Measurements from ENCODE around the gene NOL4. TPM values are rescaled to one million over a fixed set of nuclear protein-coding genes. Genes with fewer than 3 reads are reported as not detected.

The NOL4 gene
- total and polyA plus RNA-seq, 2 experiments from 2014 or later: 0.52 to 0.63 TPM

DNA sequence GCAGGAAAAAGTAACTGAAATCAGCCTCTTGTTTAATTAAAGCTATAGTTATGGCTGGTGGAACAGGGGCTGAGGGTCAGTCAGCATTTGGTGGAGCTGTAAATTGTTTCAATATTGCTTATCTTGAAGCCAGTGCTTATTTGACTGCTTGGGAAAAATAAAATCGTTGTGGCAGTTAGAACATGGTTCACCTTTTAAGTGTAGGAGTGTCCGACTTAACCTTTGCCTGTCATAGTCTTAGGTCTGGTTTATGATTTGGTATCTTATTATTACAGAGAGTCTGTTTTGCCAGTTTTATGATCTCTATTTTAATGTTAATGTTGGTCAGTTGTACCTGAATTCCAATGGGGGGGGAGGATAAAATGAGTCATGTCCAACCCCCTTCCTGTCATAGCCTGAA, 27.2 kb upstream of the NOL4 start (continued):
- TF ChIP-seq, protein P1, sequence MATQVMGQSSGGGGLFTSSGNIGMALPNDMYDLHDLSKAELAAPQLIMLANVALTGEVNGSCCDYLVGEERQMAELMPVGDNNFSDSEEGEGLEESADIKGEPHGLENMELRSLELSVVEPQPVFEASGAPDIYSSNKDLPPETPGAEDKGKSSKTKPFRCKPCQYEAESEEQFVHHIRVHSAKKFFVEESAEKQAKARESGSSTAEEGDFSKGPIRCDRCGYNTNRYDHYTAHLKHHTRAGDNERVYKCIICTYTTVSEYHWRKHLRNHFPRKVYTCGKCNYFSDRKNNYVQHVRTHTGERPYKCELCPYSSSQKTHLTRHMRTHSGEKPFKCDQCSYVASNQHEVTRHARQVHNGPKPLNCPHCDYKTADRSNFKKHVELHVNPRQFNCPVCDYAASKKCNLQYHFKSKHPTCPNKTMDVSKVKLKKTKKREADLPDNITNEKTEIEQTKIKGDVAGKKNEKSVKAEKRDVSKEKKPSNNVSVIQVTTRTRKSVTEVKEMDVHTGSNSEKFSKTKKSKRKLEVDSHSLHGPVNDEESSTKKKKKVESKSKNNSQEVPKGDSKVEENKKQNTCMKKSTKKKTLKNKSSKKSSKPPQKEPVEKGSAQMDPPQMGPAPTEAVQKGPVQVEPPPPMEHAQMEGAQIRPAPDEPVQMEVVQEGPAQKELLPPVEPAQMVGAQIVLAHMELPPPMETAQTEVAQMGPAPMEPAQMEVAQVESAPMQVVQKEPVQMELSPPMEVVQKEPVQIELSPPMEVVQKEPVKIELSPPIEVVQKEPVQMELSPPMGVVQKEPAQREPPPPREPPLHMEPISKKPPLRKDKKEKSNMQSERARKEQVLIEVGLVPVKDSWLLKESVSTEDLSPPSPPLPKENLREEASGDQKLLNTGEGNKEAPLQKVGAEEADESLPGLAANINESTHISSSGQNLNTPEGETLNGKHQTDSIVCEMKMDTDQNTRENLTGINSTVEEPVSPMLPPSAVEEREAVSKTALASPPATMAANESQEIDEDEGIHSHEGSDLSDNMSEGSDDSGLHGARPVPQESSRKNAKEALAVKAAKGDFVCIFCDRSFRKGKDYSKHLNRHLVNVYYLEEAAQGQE (IDR thresholded peaks at IDR 0.05; ENCODE audit: unreplicated experiment): no peak
- TF ChIP-seq EZH2 (IDR thresholded peaks at IDR 0.05; ENCODE audit: low read depth, unreplicated experiment): no peak

DNA sequence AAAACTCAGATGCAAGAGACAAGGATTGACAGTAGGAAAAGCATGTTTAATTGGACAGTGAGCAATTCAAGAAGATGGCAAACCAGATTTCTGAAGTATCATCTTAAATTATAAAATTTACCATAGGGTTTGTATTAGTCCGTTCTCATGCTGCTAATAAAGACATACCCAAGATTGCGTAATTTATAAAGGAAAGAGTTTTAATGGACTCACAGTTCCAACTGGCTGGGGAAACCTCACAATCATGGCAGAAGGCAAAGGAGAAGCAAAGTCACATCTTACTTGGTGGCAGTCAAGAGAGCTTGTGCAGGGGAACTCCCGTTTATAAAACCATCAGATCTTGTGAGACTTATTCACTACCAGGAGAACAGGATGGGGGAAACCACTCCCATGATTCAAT, 24.0 kb upstream of the NOL4 start:
- H3K4me3 Mint-ChIP-seq: no peak overlapping the region
- no peak overlapping the region for H3K4me3 ChIP-seq
- H3K36me3 Mint-ChIP-seq (ENCODE audit: low read depth): peaks cover 10% of the 10 kb centered on the region

DNA sequence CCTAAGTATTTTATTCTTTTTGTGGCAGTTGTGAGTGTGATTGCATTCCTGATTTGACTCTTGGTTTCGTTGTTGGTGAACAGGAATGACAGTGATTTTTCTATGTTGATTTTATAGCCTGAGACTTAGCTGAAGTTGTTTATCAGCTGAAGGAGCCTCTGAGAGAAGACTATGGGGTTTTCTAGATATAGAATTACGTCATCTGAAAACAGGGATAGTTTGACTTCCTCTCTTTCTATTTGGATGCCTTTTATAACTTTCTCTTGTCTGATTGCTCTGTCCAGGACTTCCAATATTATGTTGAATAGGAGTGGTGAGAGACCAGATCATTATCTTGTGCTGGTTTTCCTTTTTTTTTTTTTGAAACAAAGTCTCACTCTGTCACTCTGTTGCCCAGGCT, 18.0 kb upstream of the NOL4 start:
- Histone ChIP-seq H4K20me1 (replicated peaks; ENCODE audit: insufficient read depth) (no peaks in the 10 kb centered on the region), H3K27me3 (ENCODE audit: insufficient read depth) (no peaks in the 10 kb centered on the region), H3K36me3 (ENCODE audit: insufficient read depth) (no peaks in the 10 kb centered on the region), H2AFZ (no peak overlapping the region), H3F3A (replicated peaks; ENCODE audit: low read depth) (no peaks in the 10 kb centered on the region), H3K4me2 (no peak overlapping the region), H3K27ac (ENCODE audit: low read depth) (no peak overlapping the region), H3K9me2 (ENCODE audit: insufficient read depth) (no peaks in the 10 kb centered on the region), H3K79me2 (replicated peaks; ENCODE audit: insufficient read depth) (no peaks in the 10 kb centered on the region), H3K4me1 (ENCODE audit: insufficient read depth) (no peaks in the 10 kb centered on the region), H3K4me3 (no peak overlapping the region)
- Mint-ChIP-seq H3K4me3 (no peak overlapping the region), H3K4me1 (peaks cover 6% of the 10 kb centered on the region; the same call in 2 of the 3 replicates), H3K27ac (no peak overlapping the region), H3K27me3 (ENCODE audit: insufficient read depth, low read depth, poor library complexity) (no peaks in the 10 kb centered on the region), H3K9me3 (no peaks in the 10 kb centered on the region), H3K36me3 (ENCODE audit: low read depth) (no peaks in the 10 kb centered on the region)
- no peak for ATAC-seq
- DNase-seq (ENCODE audit: low spot score): no peak
- TF ChIP-seq, protein P2, sequence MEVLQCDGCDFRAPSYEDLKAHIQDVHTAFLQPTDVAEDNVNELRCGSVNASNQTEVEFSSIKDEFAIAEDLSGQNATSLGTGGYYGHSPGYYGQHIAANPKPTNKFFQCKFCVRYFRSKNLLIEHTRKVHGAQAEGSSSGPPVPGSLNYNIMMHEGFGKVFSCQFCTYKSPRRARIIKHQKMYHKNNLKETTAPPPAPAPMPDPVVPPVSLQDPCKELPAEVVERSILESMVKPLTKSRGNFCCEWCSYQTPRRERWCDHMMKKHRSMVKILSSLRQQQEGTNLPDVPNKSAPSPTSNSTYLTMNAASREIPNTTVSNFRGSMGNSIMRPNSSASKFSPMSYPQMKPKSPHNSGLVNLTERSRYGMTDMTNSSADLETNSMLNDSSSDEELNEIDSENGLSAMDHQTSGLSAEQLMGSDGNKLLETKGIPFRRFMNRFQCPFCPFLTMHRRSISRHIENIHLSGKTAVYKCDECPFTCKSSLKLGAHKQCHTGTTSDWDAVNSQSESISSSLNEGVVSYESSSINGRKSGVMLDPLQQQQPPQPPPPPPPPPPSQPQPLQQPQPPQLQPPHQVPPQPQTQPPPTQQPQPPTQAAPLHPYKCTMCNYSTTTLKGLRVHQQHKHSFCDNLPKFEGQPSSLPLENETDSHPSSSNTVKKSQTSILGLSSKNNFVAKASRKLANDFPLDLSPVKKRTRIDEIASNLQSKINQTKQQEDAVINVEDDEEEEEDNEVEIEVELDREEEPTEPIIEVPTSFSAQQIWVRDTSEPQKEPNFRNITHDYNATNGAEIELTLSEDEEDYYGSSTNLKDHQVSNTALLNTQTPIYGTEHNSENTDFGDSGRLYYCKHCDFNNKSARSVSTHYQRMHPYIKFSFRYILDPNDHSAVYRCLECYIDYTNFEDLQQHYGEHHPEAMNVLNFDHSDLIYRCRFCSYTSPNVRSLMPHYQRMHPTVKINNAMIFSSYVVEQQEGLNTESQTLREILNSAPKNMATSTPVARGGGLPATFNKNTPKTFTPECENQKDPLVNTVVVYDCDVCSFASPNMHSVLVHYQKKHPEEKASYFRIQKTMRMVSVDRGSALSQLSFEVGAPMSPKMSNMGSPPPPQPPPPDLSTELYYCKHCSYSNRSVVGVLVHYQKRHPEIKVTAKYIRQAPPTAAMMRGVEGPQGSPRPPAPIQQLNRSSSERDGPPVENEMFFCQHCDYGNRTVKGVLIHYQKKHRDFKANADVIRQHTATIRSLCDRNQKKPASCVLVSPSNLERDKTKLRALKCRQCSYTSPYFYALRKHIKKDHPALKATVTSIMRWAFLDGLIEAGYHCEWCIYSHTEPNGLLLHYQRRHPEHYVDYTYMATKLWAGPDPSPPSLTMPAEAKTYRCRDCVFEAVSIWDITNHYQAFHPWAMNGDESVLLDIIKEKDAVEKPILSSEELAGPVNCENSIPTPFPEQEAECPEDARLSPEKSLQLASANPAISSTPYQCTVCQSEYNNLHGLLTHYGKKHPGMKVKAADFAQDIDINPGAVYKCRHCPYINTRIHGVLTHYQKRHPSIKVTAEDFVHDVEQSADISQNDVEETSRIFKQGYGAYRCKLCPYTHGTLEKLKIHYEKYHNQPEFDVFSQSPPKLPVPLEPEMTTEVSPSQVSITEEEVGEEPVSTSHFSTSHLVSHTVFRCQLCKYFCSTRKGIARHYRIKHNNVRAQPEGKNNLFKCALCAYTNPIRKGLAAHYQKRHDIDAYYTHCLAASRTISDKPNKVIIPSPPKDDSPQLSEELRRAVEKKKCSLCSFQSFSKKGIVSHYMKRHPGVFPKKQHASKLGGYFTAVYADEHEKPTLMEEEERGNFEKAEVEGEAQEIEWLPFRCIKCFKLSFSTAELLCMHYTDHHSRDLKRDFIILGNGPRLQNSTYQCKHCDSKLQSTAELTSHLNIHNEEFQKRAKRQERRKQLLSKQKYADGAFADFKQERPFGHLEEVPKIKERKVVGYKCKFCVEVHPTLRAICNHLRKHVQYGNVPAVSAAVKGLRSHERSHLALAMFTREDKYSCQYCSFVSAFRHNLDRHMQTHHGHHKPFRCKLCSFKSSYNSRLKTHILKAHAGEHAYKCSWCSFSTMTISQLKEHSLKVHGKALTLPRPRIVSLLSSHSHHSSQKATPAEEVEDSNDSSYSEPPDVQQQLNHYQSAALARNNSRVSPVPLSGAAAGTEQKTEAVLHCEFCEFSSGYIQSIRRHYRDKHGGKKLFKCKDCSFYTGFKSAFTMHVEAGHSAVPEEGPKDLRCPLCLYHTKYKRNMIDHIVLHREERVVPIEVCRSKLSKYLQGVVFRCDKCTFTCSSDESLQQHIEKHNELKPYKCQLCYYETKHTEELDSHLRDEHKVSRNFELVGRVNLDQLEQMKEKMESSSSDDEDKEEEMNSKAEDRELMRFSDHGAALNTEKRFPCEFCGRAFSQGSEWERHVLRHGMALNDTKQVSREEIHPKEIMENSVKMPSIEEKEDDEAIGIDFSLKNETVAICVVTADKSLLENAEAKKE (CRISPR knock-in tag; IDR thresholded peaks at IDR 0.05): no peak
- TF ChIP-seq POLR2AphosphoS5 (IDR thresholded peaks at IDR 0.05; ENCODE audit: low read depth) (no peak), EZH2 (IDR thresholded peaks at IDR 0.05; ENCODE audit: low read depth, unreplicated experiment) (no peak), EZH2phosphoT487 (IDR thresholded peaks at IDR 0.05; ENCODE audit: unreplicated experiment) (no peak)
- TF ChIP-seq, protein P3, sequence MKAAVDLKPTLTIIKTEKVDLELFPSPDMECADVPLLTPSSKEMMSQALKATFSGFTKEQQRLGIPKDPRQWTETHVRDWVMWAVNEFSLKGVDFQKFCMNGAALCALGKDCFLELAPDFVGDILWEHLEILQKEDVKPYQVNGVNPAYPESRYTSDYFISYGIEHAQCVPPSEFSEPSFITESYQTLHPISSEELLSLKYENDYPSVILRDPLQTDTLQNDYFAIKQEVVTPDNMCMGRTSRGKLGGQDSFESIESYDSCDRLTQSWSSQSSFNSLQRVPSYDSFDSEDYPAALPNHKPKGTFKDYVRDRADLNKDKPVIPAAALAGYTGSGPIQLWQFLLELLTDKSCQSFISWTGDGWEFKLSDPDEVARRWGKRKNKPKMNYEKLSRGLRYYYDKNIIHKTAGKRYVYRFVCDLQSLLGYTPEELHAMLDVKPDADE (IDR thresholded peaks at IDR 0.05): no peak

More for the DNA sequence above, 24.0 kb upstream of the NOL4 start:
- TF ChIP-seq CREB1 (CRISPR knock-in tag; IDR thresholded peaks at IDR 0.05; ENCODE audit: low read depth) (no peak), JUNB (IDR thresholded peaks at IDR 0.05; ENCODE audit: unreplicated experiment) (no peak), EZH2phosphoT487 (IDR thresholded peaks at IDR 0.05; ENCODE audit: unreplicated experiment) (no peak)
- Histone ChIP-seq H4K20me1 (replicated peaks; ENCODE audit: insufficient read depth) (no peaks in the 10 kb centered on the region), H2AFZ (no peak overlapping the region), H3F3A (replicated peaks; ENCODE audit: low read depth) (no peaks in the 10 kb centered on the region), H3K9me2 (ENCODE audit: insufficient read depth) (no peaks in the 10 kb centered on the region), H3K4me1 (ENCODE audit: insufficient read depth) (no peaks in the 10 kb centered on the region), H3K79me2 (replicated peaks; ENCODE audit: insufficient read depth) (no peaks in the 10 kb centered on the region), H3K27ac (ENCODE audit: low read depth) (no peak overlapping the region), H3K27me3 (ENCODE audit: insufficient read depth) (no peaks in the 10 kb centered on the region), H3K36me3 (ENCODE audit: insufficient read depth) (no peaks in the 10 kb centered on the region), H3K4me2 (no peak overlapping the region)
- H3K9me3 Mint-ChIP-seq: peaks cover 19% of the 10 kb centered on the region
- no peak for DNase-seq (ENCODE audit: low spot score)
- H3K4me1 Mint-ChIP-seq: no peaks in the 10 kb centered on the region
- H3K27me3 Mint-ChIP-seq (ENCODE audit: insufficient read depth, low read depth, poor library complexity): peaks cover 3% of the 10 kb centered on the region
- no peak overlapping the region for H3K27ac Mint-ChIP-seq
- no peak for ATAC-seq

Data from GM23338 (cell line).